ENCODE data around the gene RBMS3.

The RBMS3 gene

DNA sequence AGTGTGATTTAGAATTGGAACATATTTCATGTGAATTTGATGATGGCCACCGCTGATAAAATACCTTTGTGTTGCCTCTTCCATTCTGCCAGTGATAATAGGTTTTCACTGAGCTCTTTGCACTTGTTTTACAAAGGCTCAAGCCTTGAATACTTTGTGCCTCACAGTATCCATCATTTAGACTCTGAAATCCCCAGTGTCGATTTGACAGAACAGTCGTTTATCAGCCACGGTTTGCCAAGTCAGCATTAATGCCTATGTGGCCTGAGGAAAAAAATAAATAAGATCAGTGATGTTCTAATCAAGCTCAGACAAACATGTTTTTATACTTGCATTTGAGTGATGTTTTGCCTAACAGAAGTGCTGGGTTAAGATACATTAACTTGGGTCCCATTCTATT lies 399.1 kb downstream of the RBMS3 start:
- DNase-seq (ENCODE audit: low read depth), result no peak

DNA sequence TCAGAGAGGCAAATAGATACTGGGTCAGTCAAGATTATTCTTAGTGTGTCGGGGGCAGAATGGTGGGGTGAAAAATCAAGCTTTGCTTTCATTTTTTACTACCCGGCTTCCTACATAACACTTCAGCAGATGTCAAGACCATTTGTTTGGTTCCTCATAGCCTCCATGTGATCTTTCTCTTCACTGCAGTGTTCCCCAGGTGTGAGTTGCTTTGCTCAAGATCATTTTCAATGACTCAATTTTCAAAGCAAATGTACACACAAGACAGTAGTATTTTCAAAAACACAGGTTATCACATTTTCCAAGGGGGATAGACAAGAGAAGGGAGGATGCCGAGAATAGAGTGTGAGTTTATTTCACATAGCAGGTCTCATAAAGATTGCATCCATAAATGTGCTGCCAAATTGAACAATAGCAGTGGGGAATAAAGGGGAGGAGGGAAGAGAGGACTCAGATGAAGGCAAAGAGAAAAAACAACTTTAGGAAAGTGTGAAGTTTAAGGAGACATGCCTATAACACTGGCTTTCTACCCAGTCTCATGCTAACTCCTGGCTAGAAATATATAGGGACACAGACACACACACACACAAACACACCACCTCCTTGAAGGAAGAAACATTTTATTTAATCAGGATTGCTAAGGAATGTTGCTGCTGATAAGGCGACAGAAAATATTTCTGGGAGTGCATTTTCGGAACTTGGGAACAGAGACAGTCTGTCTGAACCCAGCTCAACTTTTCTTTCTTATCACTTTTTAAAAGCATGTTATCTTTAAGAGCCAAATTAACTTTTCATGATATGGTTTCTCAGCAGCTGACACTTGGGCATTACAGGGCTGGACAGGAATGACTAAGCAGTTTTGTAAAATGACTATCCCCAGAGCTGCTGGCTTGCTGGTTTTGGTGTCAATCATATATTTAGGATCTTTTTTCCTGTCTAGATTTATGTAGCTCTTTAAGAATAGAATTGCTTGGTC lies 402.4 kb downstream of the RBMS3 start:
- no peak for DNase-seq (ENCODE audit: low read depth)

DNA sequence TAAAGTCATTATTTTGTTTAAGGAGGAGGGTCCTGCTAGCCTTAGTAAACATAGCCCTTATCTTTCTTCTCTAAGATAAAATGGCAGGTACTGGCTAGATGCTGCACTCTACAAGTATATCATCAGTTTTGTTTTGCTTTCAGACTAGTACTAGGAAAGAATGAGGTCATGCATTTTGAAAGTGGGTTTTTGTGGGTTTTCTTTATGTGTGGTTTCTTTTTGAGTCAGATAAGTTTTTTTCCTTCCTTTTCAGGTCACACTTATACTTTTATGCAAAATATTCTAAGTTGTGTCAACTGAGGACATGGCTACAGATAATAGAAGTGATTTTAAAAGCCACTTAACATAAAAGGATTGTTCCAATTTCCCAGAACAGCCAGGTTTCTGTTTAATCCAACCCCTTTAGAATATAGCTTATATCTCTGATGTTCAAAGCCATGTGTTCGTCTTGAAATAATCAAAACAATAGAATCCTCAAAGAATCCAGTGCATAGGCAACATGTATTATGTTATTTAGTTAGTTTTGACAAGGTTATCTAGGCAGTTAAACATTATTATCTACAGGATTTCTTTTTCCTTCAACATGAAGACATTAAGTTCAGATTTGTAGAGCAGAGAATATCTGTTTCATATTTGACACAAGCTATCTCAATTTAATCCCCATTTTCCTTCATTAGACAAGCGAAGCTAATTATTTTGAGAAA lies 406.2 kb downstream of the RBMS3 start:
- DNase-seq (ENCODE audit: low read depth), result no peak

DNA sequence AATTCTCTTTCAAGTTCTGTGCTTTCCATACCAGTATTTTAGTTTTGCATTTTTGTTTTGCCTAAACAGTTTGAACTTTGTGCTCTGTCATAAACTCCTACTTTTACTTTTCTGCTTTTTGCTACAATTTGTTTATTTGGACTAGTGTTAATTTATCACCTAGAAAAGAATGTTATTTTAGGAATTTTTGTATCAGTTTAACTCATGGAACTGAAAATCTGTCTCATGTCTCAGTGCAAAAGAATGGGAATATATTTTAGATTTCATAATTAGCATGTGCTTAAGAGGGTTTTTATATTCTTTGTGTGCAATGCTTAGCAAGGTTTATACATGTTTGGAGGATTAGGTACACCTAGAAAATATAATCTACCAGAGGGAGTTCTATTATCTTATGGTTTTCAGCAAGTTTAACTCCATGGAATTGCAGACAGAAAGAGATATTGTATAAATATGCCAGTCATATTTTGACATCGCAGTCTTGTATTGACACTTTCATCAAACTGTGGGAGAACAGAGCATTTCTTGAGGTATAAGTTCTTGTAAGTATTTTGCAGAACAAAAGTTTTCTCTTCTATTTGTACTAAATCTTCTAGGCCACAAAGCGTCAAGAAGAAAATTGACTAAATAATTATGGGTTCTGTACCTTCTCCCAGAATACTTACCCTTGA lies 409.9 kb downstream of the RBMS3 start:
- DNase-seq (ENCODE audit: low read depth), result no peak

DNA sequence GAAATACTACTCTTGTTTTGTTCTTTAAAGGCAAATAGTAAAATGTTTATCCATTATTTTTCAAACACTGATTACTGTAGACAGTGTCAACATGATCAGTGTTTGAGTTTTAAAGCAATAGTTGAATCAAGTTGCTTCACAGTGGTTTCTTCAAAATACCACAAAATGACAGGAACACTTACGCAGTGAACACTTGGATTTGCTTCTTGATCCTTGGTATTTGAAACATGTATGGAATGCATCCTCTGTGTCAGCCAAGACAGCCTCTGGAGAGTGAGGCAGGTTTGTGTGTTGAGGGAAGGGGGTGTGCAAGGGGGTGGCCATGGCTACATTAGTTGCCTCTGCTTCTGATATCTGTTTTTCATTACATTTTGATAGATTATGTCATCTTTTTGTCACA lies 413.0 kb downstream of the RBMS3 start:
- DNase-seq (ENCODE audit: low read depth), result no peak

DNA sequence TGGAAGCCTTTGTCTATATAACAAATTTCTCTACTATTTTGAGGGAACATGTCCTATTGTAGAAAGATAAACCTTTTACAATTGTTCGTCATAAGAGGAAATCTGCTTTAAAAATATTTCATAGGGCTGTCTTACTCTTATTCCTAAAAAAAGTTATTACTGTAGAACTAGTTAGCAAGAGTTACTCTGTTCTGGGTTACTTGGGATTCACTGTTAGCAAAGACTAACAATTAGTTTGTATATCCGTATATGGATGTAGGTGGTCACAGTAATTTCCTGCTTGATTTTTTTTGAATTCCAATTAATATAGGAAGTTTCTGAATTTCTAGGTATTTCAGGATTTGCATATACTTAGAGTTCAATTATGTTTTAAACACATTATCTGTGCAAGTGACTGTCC lies 413.5 kb downstream of the RBMS3 start:
- DNase-seq (ENCODE audit: low read depth), result no peak

DNA sequence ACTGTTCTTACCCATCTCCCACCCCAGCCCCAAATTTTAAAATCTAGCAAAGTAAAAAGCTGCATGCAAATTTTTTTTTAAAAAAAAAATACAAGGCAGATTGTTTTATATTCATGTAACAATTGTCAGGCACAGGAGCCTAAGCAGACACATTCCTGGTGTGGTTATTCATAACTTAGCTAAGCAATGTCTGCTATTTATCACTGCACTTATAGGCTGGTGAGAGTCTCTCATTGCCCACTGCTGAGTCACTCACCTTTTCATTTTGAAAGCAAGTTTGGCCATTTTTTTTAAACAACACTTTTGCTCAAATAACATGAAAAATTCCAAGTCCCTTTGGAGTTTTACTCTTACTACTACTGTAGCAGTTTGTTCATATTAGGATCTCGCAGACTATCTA lies 413.9 kb downstream of the RBMS3 start:
- DNase-seq (ENCODE audit: low read depth), result no peak

DNA sequence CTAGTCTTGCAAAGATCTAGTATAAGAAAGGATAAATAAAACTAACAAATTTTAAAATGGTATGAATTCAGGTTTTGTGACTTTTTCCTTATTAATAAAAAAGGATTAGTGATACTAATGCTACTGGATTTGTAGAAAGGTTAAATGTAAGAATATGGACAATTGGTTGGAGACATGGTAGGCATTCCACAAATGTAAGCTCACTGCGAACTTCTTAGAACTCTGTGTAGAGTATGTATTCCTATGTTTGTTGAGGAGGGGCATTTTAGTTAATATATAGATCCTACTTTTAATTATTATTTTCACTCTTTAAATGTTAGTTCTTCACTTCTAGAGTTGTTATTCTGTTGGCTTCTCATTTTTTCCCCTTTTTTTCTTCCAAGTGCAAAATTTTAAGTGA lies 414.3 kb downstream of the RBMS3 start:
- DNase-seq (ENCODE audit: low read depth), result no peak

DNA sequence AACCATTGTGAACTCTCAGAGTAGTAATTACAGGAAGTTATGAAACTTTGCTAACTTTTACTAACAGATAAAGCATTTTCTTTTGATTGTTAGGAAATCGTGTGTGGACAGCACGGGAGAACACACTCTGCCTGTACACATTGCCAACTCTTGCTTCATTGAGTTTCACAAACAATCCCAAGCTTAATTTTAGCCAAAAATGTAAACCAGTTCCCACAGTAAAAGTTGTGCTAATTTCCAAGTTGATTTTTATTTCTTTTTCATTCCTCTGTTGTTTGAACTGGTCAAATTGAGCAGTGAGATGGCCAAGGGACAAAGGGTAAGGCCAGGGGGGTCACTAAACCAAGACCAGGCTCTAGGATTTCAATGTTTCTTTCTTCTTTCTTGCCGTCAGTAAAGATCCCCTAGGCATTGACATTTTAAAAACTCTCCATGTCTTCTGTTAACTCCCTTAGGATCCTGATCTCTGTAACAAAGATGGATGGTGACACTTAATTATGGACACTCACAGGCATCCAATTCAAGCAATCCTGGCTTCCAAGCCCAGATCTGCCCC lies 414.9 kb downstream of the RBMS3 start:
- DNase-seq (ENCODE audit: low read depth), result no peak

DNA sequence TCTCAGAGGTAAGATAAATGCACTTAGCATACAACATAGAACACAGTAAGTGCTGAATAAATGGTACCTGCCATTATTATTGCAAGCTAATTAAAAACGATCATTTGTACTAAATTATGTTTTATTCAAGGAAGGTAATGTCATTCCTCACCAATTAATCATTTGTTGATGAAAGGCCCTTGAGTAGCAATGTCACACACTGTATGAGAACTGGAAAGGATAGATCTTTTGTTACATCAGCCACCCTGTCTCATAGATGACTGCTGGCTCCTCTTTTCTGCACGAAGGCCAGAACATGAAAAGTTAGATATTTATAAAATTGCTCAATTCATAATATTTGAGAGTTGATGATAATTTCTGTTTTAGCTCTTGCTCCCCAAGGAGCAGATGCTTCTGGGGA lies 415.4 kb downstream of the RBMS3 start:
- DNase-seq (ENCODE audit: low read depth), result no peak

DNA sequence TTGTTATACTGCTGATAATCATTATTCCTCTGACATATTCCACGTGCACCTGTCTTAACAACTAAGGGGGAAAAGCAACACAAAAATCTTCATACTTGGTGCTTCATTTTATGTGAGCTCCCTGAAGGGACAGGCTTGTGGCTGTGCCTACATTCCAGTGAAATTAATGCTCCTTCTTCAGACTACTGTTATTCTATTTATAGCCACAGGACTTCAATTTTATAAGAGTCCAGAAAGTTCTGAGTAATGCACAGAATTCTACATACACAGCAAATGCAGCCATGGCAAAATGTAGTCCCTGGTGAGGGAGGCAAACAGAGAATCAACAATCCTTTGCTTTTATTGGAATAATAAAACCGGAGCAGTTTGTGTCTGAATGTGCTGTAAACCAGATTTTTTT lies 417.1 kb downstream of the RBMS3 start:
- no peak for DNase-seq (ENCODE audit: low read depth)

DNA sequence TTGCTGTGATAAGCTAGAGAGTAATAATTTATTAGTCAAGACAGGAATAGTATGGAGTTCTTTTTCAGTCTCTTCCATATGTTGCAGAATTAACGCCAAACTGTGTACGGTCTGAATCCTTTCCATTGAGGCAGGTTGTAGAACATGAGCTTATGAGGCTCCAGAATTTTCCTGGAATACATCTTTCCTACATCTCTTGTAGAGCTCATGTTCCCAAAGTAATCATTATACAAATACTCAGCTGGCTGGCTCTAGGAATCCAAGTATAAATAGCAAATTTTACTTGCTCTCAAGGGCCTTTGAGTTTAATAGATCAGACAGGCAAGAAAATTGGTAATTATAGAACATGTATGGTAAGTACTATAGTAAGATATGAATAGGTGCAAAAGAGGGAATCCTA lies 419.4 kb downstream of the RBMS3 start:
- no peak for DNase-seq (ENCODE audit: low read depth)

DNA sequence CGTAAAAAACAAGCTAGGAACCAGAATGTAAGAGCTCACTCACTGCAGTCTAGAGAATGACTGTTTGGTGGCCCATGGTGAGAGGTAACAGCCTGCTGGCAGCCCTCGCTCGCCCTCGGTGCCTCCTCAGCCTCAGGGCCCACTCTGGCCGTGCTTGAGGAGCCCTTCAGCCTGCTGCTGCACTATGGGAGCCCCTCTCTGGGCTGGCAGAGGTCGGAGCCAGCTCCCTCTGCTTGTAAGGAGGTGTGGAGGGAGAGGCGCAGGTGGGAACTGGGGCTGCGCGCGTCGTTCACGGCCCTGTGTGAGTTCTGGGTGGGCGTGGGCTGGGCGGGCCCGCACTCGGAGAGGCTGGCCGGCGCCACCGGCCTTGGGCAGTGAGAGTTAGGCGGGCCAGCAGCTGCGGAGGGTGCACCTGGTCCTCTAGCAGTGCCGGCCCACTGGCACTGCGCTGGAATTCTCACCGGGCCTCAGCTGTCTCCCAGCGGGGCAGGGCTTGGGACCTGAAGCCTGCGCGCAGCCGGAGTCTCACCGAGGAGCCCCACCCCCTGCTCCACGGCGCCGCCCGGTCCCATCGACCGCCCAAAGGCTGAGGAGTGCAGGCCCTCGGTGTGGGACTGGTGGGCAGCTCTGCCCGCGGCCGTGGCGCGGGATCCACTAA lies 420.6 kb downstream of the RBMS3 start:
- no peak for DNase-seq (ENCODE audit: low read depth)

DNA sequence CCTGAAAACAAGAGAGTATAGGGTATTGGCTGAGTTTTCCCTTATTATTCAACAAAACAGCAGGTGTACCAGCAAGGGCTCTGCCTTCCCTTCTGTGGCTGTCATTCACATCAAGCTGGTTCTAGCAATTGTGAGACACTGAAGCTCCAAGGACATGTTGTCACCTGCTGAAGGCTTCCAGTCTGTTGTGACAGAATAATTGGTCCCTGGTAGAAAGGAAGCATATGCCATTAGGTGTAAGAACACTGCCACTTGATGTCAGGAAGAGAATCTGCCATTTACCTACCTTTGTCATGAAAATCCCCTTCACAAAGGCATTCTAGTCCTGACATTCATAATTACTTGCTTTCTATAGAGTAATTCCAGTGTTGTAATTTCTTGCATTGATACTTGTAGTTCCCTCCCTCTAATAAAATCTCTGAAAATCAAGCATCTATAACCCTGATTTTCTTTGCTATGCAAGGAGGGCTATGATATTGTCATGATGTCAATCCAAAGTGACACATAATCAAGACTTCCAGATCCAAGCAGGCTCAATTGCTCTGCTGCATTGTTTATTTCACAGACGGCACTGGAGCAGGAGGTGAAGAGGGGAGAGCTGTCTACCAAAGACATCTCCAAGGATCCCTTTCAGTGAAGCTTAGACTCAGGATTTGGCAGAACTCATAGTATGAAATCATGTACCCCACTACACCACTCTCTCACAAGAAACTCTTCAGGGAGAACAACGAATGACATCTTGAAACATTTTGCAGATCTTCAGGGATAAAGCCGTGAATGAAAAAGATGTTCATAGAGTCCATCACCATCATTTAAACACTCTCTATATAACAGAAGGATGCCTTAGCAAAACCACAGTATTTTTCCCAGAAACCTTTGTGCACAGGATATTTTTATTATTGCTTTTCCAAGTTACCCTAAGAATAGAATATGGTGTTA lies 425.3 kb downstream of the RBMS3 start:
- no peak for DNase-seq (ENCODE audit: low read depth)

DNA sequence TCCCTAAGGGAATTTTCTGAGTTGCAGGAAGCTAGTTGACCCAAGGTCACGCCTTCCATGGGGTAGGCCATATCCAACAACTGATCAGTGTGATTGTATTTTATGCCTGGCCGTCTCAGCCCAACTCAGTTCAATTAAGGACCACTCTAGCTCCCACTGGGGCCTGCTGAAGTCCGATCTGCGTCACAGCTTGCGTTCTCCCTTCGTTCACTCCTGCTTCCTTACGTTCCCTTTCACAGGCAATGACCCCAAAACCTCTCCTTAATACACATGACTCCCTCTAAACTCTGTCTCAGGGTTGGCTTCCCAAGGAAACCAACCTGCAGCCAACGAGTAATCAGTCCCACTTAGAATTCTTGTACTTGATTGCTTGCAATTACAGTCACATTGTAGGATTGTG lies 428.0 kb downstream of the RBMS3 start:
- DNase-seq (ENCODE audit: low read depth), result no peak

DNA sequence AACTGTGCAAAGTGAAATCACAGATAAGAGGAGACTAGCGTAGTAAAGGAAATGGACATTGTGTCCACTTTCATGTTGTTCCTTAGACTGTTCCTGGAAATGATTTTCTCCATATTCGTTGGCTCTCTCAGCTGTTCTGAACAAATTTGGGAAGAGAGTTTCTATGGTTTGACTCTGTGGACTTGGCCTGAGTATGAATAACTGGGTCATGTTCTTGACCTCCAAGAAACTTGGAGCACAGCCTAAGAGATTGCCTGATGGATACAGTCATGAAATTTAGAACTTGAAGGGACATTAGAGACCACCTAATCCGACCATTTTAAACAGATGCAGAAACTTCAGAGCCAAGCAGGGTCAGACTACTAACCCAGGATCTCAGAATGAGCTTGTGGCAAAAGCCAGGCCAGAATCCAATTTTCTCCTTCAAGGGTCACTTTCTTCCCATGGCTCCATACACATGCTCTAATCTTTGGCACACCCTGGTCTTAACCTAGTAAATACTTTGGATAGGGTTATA lies 430.4 kb downstream of the RBMS3 start:
- DNase-seq (ENCODE audit: low read depth), result no peak

DNA sequence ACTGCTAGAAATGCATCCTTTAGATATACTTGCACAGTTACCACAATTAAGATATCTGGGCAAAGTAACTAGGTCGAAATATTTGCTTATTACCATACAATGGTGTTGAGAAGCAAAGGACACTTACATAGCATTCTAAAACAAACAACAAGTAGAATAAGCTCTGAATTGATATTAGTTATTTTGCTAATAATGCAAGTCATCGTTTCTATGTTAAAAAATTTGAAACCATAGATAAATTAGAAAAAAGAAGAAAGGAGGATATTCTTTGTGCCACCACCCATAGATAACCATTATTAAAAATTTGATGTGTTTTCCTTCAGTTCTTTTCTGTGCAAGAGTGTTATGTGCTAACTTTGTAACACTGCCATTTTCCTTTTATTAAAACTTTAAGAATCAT lies 435.3 kb downstream of the RBMS3 start:
- no peak for DNase-seq (ENCODE audit: low read depth)

DNA sequence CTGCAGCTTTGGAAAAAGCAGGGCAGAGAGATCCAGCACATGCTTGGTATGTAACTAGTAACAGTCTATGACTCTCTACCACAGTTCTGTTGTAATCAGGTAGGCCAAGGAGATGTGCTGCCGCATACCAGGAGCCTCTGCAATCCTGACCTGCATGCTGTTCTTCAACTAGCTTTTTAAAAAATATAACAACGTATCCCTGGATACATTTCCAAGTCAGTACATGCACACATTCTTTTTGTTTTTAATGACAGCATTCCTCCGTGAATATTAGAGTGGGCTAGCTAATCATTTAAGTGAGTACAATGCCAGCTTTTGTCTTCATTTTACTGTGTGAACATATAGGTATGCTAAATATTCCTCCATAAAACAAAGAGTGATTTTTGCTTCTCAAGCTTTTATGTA lies 437.8 kb downstream of the RBMS3 start:
- no peak for DNase-seq (ENCODE audit: low read depth)

DNA sequence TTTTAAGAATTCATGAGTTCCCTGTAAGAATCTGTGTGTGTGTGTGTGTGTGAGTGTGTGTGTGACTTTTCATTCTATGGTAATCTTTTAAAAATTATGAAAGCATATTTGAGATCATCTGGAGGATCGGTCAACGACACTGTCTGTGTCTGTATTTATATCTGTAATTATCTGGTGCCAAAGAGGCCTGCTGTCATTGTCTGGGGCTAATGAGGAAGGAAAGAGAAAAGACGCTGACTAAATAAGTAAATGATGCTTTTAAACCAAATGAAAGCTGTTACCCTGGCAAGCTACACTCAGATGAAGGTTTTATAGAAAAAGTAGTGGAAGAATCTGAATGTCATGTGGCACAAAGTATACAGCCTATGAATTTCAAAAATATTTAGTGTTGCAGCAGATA lies 439.8 kb downstream of the RBMS3 start:
- DNase-seq (ENCODE audit: low read depth), result no peak

DNA sequence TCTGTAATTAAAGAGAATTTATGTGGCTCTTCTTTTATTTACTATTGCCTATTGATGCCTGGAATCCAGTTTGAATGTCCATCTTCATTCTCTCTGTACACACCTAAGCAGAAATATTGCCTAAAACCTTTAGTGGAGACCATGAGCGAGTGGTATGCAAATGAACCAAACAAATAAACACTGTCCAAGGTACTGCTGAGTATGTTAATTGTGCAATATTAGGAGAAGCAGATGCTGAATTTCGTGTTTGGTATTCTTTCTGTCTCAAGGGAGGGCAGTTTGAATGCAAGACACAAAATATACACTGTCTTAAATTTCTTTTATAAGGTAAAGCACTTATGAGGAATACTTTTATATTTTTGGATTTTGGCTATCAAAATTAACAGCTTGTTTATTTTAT lies 440.9 kb downstream of the RBMS3 start:
- DNase-seq (ENCODE audit: low read depth), result no peak

DNA sequence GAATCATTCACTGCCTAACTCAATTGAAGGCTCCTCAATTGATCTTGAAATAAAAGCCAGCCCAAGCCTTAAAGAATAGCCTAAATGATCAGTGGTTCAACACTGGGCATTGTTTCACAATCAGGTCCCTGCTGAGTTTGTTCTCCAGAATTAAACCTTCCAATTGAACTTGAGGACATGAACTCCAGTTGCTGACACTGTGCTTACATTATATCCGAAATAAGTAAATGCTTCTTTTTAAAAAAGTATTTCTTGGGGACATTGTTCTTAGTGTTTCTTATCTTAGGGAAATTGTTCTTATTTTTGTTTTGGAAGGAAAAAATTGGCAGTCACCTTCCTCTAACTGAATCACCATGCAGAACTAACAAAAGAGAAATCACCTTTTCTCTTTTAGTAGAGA lies 450.2 kb downstream of the RBMS3 start:
- no peak for DNase-seq (ENCODE audit: low read depth)

Data from T follicular helper cell (primary cell).